T-helper 1 cell (primary cell): Measurements from ENCODE around the gene SH2B3.
"Not testable (repeated sequence)": the region's sequence is repeated elsewhere in the genome, so short reads cannot be mapped to it uniquely, and the experiment has no call there.

Experiments
- DNase-seq, 5 donors: peaks; one replicate each; pipeline ENCODE4 v3.0.0-alpha.2; 2012 to 2020

Gene SH2B3

GRCh38 chr12:111445726-111446581 is 40.2 kb downstream of the SH2B3 start:
- no peak for DNase-seq

GRCh38 chr12:111446631-111447570 is 41.2 kb downstream of the SH2B3 start:
- DNase-seq: no peak

GRCh38 chr12:111447571-111448265 is 42.0 kb downstream of the SH2B3 start:
- DNase-seq: no peak

DNA sequence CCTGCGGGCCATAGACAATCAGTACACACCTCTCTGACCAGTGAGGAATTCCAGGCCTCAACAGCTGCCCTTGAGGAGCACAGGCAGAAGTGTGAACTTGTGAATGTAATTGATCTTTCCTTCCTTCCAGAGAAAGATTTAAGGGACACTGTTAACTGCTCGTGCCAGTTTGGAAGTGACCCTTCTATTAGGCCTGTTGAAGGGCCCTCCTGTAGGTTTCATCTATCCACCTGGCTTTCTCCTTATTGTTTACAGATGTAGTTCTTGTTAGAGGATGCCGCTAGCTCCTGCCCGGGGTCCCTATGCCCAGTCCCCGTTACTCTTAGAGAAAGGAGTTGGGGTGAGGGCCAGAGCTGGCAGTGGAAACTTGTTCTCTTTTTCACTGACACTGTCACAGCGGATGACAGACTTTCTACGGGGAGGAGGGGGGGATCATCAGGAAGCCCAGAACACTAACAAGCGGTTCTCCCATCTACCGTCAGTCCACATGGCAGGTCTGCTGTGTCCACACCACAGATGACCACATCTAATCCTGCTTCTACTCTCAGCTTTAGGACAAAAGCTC is 42.6 kb downstream of the SH2B3 start:
- DNase-seq: no peak

- DNase-seq: no peak
Measured at GRCh38 chr12:111448846-111449790, 43.4 kb downstream of the SH2B3 start.

DNA sequence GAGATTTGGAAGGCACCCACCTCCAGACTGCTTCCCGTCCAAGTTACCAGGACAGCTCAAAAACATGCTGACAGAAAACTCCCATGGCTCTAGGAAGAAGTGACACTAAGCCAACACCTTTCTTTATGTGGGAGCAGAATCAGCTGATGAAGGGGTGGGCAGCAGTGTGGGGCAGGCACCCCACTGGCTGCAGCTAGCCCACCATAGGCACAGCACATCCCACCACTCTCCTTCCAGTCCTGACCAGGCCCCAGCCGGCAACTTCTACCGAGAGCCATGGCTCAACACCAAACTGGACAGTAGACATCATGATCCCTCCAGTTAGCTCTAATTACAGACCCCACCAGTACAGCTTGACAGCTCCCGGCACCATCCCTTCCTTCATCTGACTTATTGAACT is 45.0 kb downstream of the SH2B3 start:
- DNase-seq: no peak

- DNase-seq: no peak
Measured at GRCh38 chr12:111451232-111451631, 45.5 kb downstream of the SH2B3 start.

- peak in 1 of 5 donors; percentile 50 for DNase-seq
Measured at GRCh38 chr12:111451649-111452129, 46.0 kb downstream of the SH2B3 start.

GRCh38 chr12:111453071-111453989 is 47.6 kb downstream of the SH2B3 start:
- no peak for DNase-seq

- no peak for DNase-seq
Measured at GRCh38 chr12:111454311-111454710, 48.6 kb downstream of the SH2B3 start.

DNA sequence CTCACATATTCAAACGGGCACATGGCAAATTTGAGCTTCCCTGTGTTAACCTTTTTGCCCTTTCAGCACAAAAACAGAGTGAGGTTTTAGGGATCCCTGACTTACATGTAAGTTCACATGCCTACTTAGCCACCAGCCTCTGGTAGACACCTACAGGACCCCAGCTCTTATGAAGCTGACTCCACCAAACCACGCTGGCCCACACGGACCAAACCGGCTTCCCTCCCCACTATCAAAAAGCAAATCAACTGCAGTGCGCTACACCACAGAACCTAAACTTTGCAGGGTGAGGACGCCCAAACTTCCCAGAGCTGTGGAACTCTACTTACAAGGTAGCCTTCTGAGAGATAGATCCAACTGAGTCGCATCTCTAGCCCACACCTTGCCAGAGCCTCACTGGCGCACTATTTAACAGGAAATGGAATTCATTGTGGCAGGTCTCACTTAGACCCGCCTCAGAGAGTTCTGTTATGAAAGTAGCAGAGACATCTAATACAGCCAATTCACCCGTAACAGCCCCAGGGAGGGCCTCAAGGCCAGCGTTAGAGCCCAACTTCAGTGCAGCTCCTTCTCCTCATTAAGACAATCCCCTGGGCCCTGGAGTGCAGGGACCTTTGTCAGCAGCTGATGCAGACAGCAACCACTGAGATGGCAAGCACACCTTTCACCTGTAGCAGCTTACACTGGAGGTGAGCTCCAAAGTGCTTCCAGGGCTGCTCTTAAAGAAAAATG is 49.2 kb downstream of the SH2B3 start:
- DNase-seq: no peak

DNA sequence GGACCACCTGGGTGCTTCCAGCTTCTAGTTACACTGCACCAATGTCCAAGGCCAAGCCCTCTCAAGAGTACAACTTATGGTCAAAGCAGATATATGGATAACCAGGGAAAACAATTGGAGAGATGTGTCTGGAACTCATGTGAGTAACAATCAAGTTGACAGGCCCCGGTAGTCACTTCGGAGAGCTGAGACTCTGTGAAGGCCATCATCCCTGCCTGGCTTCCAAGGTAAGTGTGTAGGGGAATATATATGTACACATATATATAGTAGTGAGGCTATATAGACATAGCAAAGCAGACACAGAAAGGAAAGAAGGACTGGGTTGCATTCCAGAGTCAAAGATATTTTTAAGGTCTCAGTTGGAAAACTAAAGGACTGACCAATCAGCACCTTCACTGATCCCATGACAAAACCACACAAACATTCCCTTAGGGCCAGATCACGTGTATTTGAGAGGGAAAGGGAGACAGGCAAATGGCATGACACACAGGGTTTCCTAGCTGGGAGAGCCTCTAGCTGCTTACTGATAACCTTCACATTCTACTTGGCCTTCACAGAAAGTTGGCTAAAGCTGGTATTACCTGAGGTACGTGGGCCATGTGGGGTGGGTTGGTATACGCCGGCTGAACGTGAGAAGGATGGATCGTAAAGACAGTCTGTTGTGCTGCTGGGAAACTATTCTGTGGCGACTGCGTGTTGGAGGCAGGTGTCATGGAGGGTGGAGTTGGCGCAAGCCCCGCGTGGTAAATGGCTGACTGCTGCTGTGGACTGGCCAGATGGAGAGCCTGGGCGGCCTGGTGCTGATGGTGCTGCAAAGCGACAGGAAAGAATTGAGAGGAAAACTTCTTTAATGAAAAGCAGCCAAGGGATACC is 50.0 kb downstream of the SH2B3 start:
- DNase-seq: no peak

DNA sequence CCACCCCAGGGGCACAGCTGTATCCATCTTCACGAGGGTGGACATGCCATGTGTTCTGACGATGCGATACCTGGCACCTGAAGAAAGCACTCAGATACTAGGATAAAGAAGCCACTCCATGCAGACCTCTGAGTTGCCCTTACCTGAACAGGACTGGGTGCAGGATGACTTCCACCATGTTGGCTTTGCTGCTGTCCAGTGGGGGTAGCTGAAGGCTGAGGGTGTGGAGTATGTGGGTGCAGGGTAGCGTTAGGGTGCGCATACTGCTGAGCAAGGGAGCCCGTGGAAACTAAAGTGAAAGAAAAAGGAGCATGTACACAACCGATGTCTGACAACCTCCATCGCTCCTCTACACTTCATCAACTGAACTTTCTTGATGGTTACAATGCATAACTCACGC is 51.3 kb downstream of the SH2B3 start:
- no peak for DNase-seq

DNA sequence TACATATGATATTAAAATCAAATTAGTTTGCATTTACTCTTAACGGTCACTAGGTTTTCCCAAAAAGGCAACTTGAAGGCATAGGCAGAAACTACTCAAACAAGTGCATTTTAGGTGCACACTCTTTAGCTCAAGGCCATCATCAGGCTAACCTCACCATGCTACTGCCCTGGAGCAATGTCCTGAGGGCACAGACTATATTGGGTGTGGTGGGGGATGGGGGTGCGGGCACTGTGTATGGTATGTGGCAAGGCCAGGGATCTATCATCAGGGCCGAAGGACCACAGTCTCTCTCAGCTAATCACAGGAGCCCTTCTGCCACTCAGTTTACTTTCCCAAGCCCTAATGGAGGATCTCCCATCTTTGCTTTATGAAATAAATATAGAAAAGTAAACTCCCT is 51.9 kb downstream of the SH2B3 start:
- no peak for DNase-seq

DNA sequence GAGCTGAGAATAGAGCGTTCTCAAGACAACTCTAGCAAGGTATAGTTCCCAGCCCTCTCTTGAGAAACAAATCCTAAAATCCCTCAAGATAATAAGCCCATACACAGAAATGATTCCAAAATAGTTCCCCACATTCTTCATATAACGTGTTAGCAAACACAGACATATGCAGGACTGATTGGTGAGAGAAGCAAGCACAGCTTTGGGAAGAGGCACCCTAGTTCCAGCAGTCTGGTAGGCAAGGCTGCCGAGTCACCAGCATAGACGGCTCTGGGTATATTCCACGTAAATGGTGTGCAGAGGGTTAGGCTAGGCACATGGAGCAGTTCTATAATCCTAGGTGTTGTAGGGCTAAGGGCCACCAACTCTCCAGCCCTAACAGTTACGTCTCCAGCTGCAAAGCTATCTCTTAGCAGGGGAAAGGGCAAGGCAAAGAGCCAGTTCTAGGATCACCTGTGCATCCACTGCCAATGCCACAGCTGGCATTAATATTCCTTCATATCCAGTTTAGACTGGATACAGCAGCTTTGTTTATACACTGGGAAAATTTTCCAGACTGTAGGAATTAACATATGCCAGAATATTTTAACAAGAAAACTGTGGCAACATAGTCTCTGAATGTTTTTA is 52.9 kb downstream of the SH2B3 start:
- DNase-seq: no peak

DNA sequence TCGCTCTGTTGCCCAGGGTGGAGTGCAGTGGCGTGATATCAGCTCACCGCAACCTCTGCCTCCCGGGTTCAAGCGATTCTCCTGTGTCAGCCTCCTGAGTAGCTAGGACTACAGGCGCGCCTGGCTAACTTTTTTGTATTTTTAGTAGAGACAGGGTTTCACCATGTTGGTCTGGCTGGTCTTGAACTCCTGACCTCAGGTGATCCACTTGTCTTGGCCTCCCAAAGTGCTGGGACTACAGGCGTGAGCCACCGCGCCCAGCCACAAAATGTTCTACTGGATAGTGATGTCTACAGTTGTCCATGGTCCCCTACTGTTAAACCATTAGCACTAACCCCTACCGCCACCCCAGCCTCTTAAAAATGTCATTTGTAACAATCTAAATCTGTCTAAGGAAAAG is 54.4 kb downstream of the SH2B3 start:
- DNase-seq: not testable (repeated sequence)

DNA sequence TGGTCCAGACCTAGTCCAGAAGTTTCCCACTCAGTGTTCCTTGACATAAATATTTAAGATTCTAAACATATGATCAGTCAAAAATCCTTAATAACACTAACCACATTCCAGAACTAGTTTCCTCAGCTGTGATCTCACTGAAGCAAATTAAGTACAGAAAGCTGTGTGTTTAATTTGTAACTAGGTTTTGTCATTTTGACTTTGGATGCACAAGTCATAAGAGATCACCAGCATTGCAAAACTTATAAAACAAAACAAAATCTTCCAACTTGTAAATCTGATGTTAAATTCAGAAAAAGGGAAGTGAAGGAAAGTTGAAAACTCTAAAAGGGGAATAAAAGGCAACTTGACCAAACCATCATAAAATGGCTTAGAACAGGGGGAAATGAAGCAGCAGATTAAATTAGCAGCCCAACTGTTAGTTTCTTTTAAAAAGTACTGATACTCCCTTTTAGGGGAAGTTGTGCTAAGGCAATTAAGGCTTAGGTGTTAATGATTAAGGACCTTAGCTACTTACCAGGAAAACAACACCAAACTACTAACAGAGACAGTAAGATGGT is 56.6 kb downstream of the SH2B3 start:
- no peak for DNase-seq
